Psoas muscle (tissue), 8 donors: ENCODE measurements around the gene HOXD1. TPM values are rescaled to one million over a fixed set of nuclear protein-coding genes. Genes with fewer than 3 reads are reported as not detected.

Experiments
- ATAC-seq, 4 donors: fragments of 200-7000 bp; cut with Tn5 transposase; one replicate each; pipeline ENCODE4 v1.9.1; 2020; ENCODE audit warnings: moderate library complexity in 3 of 4, mild to moderate bottlenecking in 2 of 4
- DNase-seq, 2 donors: peaks; one replicate each; pipeline ENCODE4 v3.0.0-alpha.2; 2020
- H3K27ac ChIP-seq: fragments of 200-600 bp; one replicate; pipeline ENCODE4 v1.8.0; 2022
- H3K27me3 ChIP-seq, 3 donors: fragments of 200-600 bp in 1 of 3; one replicate each; pipeline versions ENCODE4 v1.6.1 to v1.8.0; 2013 to 2022; ENCODE audit warnings: low read length in 2 of 3, mild to moderate bottlenecking in 2 of 3, moderate library complexity in 1 of 3; ENCODE audit not compliant: insufficient read depth in 3 of 3
- H3K36me3 ChIP-seq, 2 donors: fragments of 200-600 bp in 1 of 2; one replicate each; pipeline versions ENCODE4 v1.6.1 to v1.8.0; 2013 to 2022; ENCODE audit warnings: low read depth in 1 of 2, mild to moderate bottlenecking in 1 of 2, moderate library complexity in 1 of 2; ENCODE audit not compliant: insufficient read depth in 1 of 2
- H3K4me1 ChIP-seq: fragments of 200-600 bp; one replicate; pipeline ENCODE4 v1.8.0; 2022
- H3K4me3 ChIP-seq: fragments of 200-600 bp; one replicate; pipeline ENCODE4 v1.8.0; 2022; ENCODE audit warnings: mild to moderate bottlenecking
- H3K9me3 ChIP-seq: fragments of 200-600 bp; one replicate; pipeline ENCODE4 v1.8.0; 2022
- CTCF ChIP-seq: fragments of 200-600 bp; IDR thresholded peaks from one replicate; pipeline ENCODE4 v1.8.0; 2022; ENCODE audit warnings: antibody characterized with exemption
- WGBS, 3 donors: extraction: QIAGEN DNeasy Blood & Tissue Kit; methylation state at CpG; one replicate each; pipeline versions ENCODE4 v1.1.6 to v1.1.7; 2013; 5-methylcytosine and 5-hydroxymethylcytosine counted together
- intact Hi-C, 2 donors: fragments of 100-400 bp; cut with DNase I; formaldehyde crosslinking; loops; one replicate each; pipeline versions ENCODE4 v1.11.0 to v1.14.2; 2022
- polyA plus RNA-seq, 3 donors: library from polyadenylated mRNA; stranded (reverse); fragments of 200-250 nt; gene quantifications; one replicate each; pipeline ENCODE4 v1.2.3, GENCODE V29; 2013
- total RNA-seq, 4 donors: library from RNA; stranded (reverse); fragmentation: NEBNext Ultra II Directional in 2 of 4; extraction: Animal tissue kit (Norgen Biotek cat#: 25700) in 2 of 4; gene quantifications; one replicate each; pipeline versions ENCODE4 v1.2.1 to v1.2.4, GENCODE V29; 2021 to 2023
- donor health status: healthy with polysubstance abuse.
- donor health status: DM: no; HTN: no; CAD: no; lungs with moderate emphysema.
- donor health status: Bipolar disorder and iron deficiency.
- donor health status: healthy.
- donor health status: DM: yes; HTN: yes; CAD: no.
- donor health status: DM: no; HTN: no; CAD: no.
- donor health status: DM: no; HTN: no; CAD: no.
- donor health status: DM: yes; HTN: yes; CAD: no.

Gene HOXD1
- total and polyA plus RNA-seq, 7 donors: 0.12 to 0.79 (median 0.16) TPM; not detected in 3

GRCh38 chr2:176199902-176200301, 11.4 kb downstream of the HOXD1 start:
- Histone ChIP-seq H3K9me3 (no peaks in the 10 kb centered on the region), H3K27ac (no peak overlapping the region), H3K4me1 (no peaks in the 10 kb centered on the region), H3K36me3 (no peaks in the 10 kb centered on the region), H3K4me3 (no peak overlapping the region), H3K27me3 (peaks cover 0 to 17% (median 0%) of the 10 kb centered on the region in 3 donors)
- no peak for TF ChIP-seq CTCF
- intact Hi-C loops: loop anchor here in 1 of 2 donors (10.0 kb wide), 1 partner anchor 225 kb away; no protein-coding TSS in a partner anchor
- ATAC-seq: no peak
- no peak for DNase-seq

GRCh38 chr2:176200971-176201370, 12.5 kb downstream of the HOXD1 start:
- no peak for TF ChIP-seq CTCF

GRCh38 chr2:176202491-176202890, 14.0 kb downstream of the HOXD1 start:
- H3K27me3 ChIP-seq: peaks cover 0 to 5% (median 0%) of the 10 kb centered on the region in 3 donors
- H3K4me1 ChIP-seq: no peaks in the 10 kb centered on the region
- no peaks in the 10 kb centered on the region for H3K9me3 ChIP-seq
- 85 to 88% (median 87%) methylated on average over 7 of the region's 7 CpGs for WGBS, 3 donors
- intact Hi-C loops: loop anchor here in 1 of 2 donors (10.0 kb wide), 1 partner anchor 222 kb away; no protein-coding TSS in a partner anchor
- DNase-seq (no peak), ATAC-seq (no peak)
- H3K36me3 ChIP-seq: no peaks in the 10 kb centered on the region
- TF ChIP-seq CTCF: no peak
- H3K4me3 ChIP-seq: no peak overlapping the region
- H3K27ac ChIP-seq: no peak overlapping the region

More at GRCh38 chr2:176200971-176201370, 12.5 kb downstream of the HOXD1 start:
- intact Hi-C loops: loop anchor here in 1 of 2 donors (10.0 kb wide), 1 partner anchor 224 kb away; no protein-coding TSS in a partner anchor
- Histone ChIP-seq H3K4me3 (no peak overlapping the region), H3K27ac (no peak overlapping the region), H3K4me1 (no peaks in the 10 kb centered on the region), H3K27me3 (peaks cover 0 to 12% (median 0%) of the 10 kb centered on the region in 3 donors), H3K36me3 (no peaks in the 10 kb centered on the region), H3K9me3 (no peaks in the 10 kb centered on the region)
- 72 to 83% (median 76%) methylated on average over 21 of the region's 21 CpGs for WGBS, 3 donors
- no peak for ATAC-seq
- DNase-seq: no peak

GRCh38 chr2:176205126-176205525, 16.7 kb downstream of the HOXD1 start:
- WGBS, 3 donors: 82 to 92% (median 89%) methylated on average over 1 of the region's 1 CpG
- intact Hi-C loops: loop anchor here in 1 of 2 donors (10.0 kb wide), 1 partner anchor 220 kb away; no protein-coding TSS in a partner anchor
- H3K36me3 ChIP-seq: no peaks in the 10 kb centered on the region
- DNase-seq (no peak), ATAC-seq (no peak)
- no peak for TF ChIP-seq CTCF
- H3K4me3 ChIP-seq: no peak overlapping the region
- no peaks in the 10 kb centered on the region for H3K9me3 ChIP-seq
- H3K4me1 ChIP-seq: no peaks in the 10 kb centered on the region
- H3K27me3 ChIP-seq: no peaks in the 10 kb centered on the region
- no peak overlapping the region for H3K27ac ChIP-seq

GRCh38 chr2:176206136-176206535, 17.7 kb downstream of the HOXD1 start:
- no peak for TF ChIP-seq CTCF
- no peak for ATAC-seq
- intact Hi-C loops: loop anchor here in 1 of 2 donors (10.0 kb wide), 1 partner anchor 219 kb away; no protein-coding TSS in a partner anchor
- no peak for DNase-seq
- Histone ChIP-seq H3K27me3 (no peaks in the 10 kb centered on the region), H3K4me3 (no peak overlapping the region), H3K9me3 (no peaks in the 10 kb centered on the region), H3K36me3 (no peaks in the 10 kb centered on the region), H3K4me1 (no peaks in the 10 kb centered on the region), H3K27ac (no peak overlapping the region)
- WGBS, 3 donors: 92 to 96% (median 94%) methylated on average over 2 of the region's 2 CpGs
